ENCODE data around the gene GREB1L. TPM values are rescaled to one million over a fixed set of nuclear protein-coding genes. Genes with fewer than 3 reads are reported as not detected.

The GREB1L gene
- total RNA-seq, 1 donor from 2014 or later: 0.70 TPM

DNA sequence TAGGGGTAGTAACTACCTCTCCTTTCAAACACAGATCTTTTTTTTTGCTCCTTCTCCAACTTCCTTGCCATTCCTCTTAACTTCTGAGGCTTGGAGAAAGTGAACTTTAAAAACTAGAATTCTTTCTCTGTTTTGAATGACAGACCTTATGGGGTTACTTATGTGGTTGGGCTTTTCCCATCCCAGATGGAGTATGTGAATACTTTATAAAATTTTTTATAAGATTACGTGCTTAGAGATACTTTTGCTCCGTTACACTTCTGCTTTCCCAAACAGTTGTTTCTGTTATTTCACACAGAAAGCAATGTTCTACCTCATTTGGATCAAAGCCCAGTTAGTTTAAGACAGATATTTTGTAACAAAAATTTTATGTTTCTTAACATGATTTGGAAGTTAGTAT, 20.2 kb downstream of the GREB1L start:
- peaks cover 55% of the 10 kb centered on the region for H3K27me3 Mint-ChIP-seq (ENCODE audit: unreplicated experiment)
- no peak overlapping the region for H3K4me3 Mint-ChIP-seq (ENCODE audit: unreplicated experiment)
- TF ChIP-seq CTCF (IDR thresholded peaks at IDR 0.05): no peak
- H3K4me1 Mint-ChIP-seq (ENCODE audit: unreplicated experiment): peaks cover 10% of the 10 kb centered on the region
- H3K27ac Mint-ChIP-seq (ENCODE audit: unreplicated experiment): no peak overlapping the region
- no peaks in the 10 kb centered on the region for H3K9me3 Mint-ChIP-seq (ENCODE audit: unreplicated experiment)
- H3K36me3 Mint-ChIP-seq (ENCODE audit: unreplicated experiment): no peaks in the 10 kb centered on the region
- no peak for DNase-seq (ENCODE audit: extremely low spot score, unreplicated experiment)

DNA sequence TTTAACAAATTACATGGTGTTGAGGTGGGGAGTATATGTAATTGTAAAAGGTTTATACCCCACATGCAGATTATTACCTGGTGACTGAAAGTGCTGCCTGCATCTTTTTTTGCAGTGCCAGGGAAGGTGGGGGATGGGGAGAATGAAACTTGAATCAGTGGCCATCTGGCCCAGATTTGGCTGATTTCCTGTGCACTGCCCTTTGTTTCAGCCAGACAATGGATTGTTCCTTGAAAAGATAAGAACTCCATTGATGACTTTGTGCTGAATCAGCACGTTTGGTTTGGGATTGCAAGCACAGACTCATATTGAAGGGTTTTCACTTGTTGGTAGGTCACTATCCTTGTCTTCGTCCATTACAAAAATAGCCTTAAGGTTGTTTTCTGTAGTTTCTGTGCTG, 20.9 kb downstream of the GREB1L start:
- DNase-seq (ENCODE audit: extremely low spot score, unreplicated experiment): no peak
- H3K27ac Mint-ChIP-seq (ENCODE audit: unreplicated experiment): no peak overlapping the region
- H3K4me1 Mint-ChIP-seq (ENCODE audit: unreplicated experiment): peaks cover 10% of the 10 kb centered on the region

DNA sequence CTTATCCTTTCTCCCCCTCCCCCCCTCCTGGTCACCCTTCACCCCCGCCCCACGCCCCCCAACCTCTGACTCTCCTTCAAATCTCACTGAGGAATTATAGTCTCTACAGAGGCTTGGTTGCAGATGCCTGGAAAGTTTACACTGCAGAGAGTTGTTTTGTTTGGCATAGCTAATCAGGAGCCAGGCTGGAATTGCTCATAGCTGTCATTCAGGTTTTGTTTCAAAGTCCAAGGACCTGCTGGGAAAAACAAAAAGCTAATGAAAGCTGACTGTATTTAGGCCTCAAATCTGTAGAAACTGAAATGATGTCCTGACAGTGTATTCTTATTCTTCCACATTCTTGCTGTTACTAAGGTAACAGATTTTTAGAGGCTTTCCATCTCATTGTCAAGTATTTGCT, 22.6 kb downstream of the GREB1L start:
- no peaks in the 10 kb centered on the region for H3K36me3 Mint-ChIP-seq (ENCODE audit: unreplicated experiment)
- no peak overlapping the region for H3K4me3 Mint-ChIP-seq (ENCODE audit: unreplicated experiment)
- peaks cover 52% of the 10 kb centered on the region for H3K27me3 Mint-ChIP-seq (ENCODE audit: unreplicated experiment)
- H3K9me3 Mint-ChIP-seq (ENCODE audit: unreplicated experiment): no peaks in the 10 kb centered on the region
- no peak for DNase-seq (ENCODE audit: extremely low spot score, unreplicated experiment)
- no peak overlapping the region for H3K27ac Mint-ChIP-seq (ENCODE audit: unreplicated experiment)
- TF ChIP-seq CTCF (IDR thresholded peaks at IDR 0.05): no peak
- peaks cover 10% of the 10 kb centered on the region for H3K4me1 Mint-ChIP-seq (ENCODE audit: unreplicated experiment)

More for the DNA sequence above, 20.9 kb downstream of the GREB1L start:
- peaks cover 59% of the 10 kb centered on the region for H3K27me3 Mint-ChIP-seq (ENCODE audit: unreplicated experiment)
- no peak for TF ChIP-seq CTCF (IDR thresholded peaks at IDR 0.05)
- H3K36me3 Mint-ChIP-seq (ENCODE audit: unreplicated experiment): no peaks in the 10 kb centered on the region
- no peaks in the 10 kb centered on the region for H3K9me3 Mint-ChIP-seq (ENCODE audit: unreplicated experiment)
- no peak overlapping the region for H3K4me3 Mint-ChIP-seq (ENCODE audit: unreplicated experiment)

DNA sequence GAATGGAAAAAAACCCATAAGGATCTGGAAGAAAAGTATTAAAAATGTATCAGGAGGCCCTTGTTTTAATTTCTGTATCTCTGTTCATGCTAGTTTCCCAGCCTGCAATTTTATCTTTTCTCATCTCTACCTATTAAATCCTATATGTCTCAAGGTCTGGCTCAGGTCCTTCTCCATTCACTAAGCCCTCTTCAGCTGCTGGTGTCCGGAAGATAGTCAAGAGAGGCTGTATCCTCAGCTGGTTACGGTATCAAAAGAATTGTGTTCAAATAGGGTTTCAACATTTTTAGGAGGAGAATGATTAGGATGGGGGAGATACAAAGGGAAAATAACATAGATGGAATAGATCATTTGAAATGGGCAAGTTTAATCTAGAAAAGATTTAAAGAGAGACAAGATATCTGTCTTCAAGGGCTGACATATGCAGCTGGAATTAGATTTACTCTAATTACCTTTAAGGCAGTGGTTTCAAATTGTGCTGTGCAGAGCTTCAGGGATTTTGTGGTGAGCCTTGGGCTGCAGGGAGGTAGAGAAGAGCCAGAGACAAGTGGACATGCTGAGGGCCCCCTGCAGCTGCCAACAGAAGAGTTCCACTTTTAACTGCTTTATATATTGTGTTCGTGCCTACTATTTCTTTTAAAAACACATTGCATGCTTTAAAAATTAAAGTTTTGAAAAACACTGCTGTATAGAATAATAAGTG, 24.1 kb downstream of the GREB1L start:
- no peaks in the 10 kb centered on the region for H3K9me3 Mint-ChIP-seq (ENCODE audit: unreplicated experiment)
- no peak overlapping the region for H3K4me3 Mint-ChIP-seq (ENCODE audit: unreplicated experiment)
- H3K36me3 Mint-ChIP-seq (ENCODE audit: unreplicated experiment): no peaks in the 10 kb centered on the region
- H3K27me3 Mint-ChIP-seq (ENCODE audit: unreplicated experiment): peaks cover 51% of the 10 kb centered on the region
- no peak overlapping the region for H3K27ac Mint-ChIP-seq (ENCODE audit: unreplicated experiment)
- no peak for DNase-seq (ENCODE audit: extremely low spot score, unreplicated experiment)
- peaks cover 10% of the 10 kb centered on the region for H3K4me1 Mint-ChIP-seq (ENCODE audit: unreplicated experiment)
- no peak for TF ChIP-seq CTCF (IDR thresholded peaks at IDR 0.05)

DNA sequence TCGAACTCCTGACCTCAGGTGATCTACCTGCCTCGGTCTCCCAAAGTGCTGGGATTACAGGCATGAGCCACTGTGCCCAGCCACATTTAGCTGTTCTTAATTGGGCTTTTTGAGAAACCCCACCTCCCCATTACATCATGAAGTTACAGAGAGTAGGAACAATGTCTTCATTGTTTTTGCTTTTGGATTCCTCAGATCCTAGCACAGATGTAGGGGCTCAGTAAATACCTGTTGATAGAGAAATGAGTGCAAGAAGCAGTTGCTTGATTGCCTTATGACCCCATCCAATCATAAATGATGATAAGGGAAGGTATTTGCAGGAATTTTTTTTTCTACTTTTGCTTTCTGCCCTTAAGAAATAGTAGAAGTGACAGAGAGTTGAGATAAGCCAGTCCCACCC, 25.4 kb downstream of the GREB1L start:
- Mint-ChIP-seq H3K9me3 (ENCODE audit: unreplicated experiment) (no peaks in the 10 kb centered on the region), H3K27me3 (ENCODE audit: unreplicated experiment) (peaks cover 47% of the 10 kb centered on the region), H3K27ac (ENCODE audit: unreplicated experiment) (no peak overlapping the region), H3K4me1 (ENCODE audit: unreplicated experiment) (peaks cover 10% of the 10 kb centered on the region), H3K36me3 (ENCODE audit: unreplicated experiment) (no peaks in the 10 kb centered on the region), H3K4me3 (ENCODE audit: unreplicated experiment) (no peak overlapping the region)
- DNase-seq (ENCODE audit: extremely low spot score, unreplicated experiment): no peak
- TF ChIP-seq CTCF (IDR thresholded peaks at IDR 0.05): no peak

All from osteocyte (in vitro differentiated cells).